Kidney (tissue), 14 donors: ENCODE measurements around the gene GUCY2C. TPM values are rescaled to one million over a fixed set of nuclear protein-coding genes. Genes with fewer than 3 reads are reported as not detected.

Source experiments
- DNase-seq, 5 donors: peaks; one replicate each; pipeline ENCODE4 v3.0.0-alpha.2; 2013 to 2020
- FAIRE-seq: peaks from 2 replicates; lab custom pipeline; 2012; peaks lifted over from hg19 to GRCh38; lab: Jason Lieb, UNC
- H3K27ac ChIP-seq, 2 donors: one replicate each; pipeline ENCODE4 v1.7.0; 2013; ENCODE audit warnings: low read depth in 2 of 2, low read length in 2 of 2, inconsistent platforms in 1 of 2
- H3K27me3 ChIP-seq: one replicate; pipeline ENCODE4 v1.7.1; 2013; ENCODE audit warnings: low read length, inconsistent platforms; ENCODE audit not compliant: control insufficient read depth, insufficient read depth
- H3K36me3 ChIP-seq, 3 donors: one replicate each; pipeline versions ENCODE4 v1.7.0 to v1.7.1; 2013; ENCODE audit warnings: low read length in 3 of 3, control low read depth in 1 of 3, inconsistent platforms in 1 of 3; ENCODE audit not compliant: insufficient read depth in 3 of 3, control insufficient read depth in 2 of 3
- H3K4me1 ChIP-seq, 3 donors: one replicate each; pipeline versions ENCODE4 v1.7.0 to v1.7.1; 2013; ENCODE audit warnings: low read length in 3 of 3, inconsistent platforms in 1 of 3, low read depth in 1 of 3; ENCODE audit not compliant: control insufficient read depth in 2 of 3, insufficient read depth in 2 of 3
- H3K4me3 ChIP-seq, 3 donors: one replicate each; pipeline versions ENCODE4 v1.7.0 to v1.8.1; 2013; ENCODE audit warnings: low read length in 3 of 3, control low read depth in 1 of 3, inconsistent platforms in 1 of 3
- H3K9ac ChIP-seq, 3 donors: one replicate each; pipeline versions ENCODE4 v1.7.0 to v1.7.1; 2013; ENCODE audit warnings: low read length in 3 of 3, control low read depth in 1 of 3, inconsistent platforms in 1 of 3
- H3K9me3 ChIP-seq, 3 donors: one replicate each; pipeline versions ENCODE4 v1.7.0 to v1.7.1; 2013; ENCODE audit warnings: low read length in 3 of 3, control low read depth in 1 of 3, inconsistent platforms in 1 of 3; ENCODE audit not compliant: control insufficient read depth in 2 of 3, insufficient read depth in 1 of 3
- CTCF ChIP-seq: IDR thresholded peaks from 3 replicates; pipeline ENCODE4 v1.5.1; 2012; ENCODE audit warnings: mild to moderate bottlenecking, moderate library complexity, borderline replicate concordance; ENCODE audit not compliant: insufficient read depth; ENCODE audit errors: extremely low read depth
- intact Hi-C: fragments of 100-400 bp; cut with DNase I; formaldehyde crosslinking; loops from one replicate; pipeline ENCODE4 v1.11.1; 2022
- polyA plus RNA-seq: library from polyadenylated mRNA; stranded (reverse); fragments of 350-450 nt; fragmentation: Illumina TruSeq; extraction: RNeasy Lipid Tissue Mini Kit (QIAGEN cat#74804); gene quantifications from one replicate; pipeline ENCODE4 v1.2.3, GENCODE V29; 2014; ENCODE audit warnings: low read depth, low replicate concordance; ENCODE audit not compliant: insufficient read depth
- total RNA-seq: library from RNA; stranded (reverse); fragmentation: NEBNext Ultra II Directional; extraction: Animal tissue kit (Norgen Biotek cat#: 25700); gene quantifications from one replicate; pipeline ENCODE4 v1.2.1, GENCODE V29; 2021
- donor health status: control.
- donor health status: control.
- donor health status: control.
- donor health status: control.
- donor health status: control.
- donor health status: DM: yes; HTN: yes; CAD: no.
- donor health status: Normal renal cell carcinoma (clear cell type).

GUCY2C gene
- total and polyA plus RNA-seq, 2 donors from 2014 or later: not detected

- no peak for TF ChIP-seq CTCF
- Histone ChIP-seq H3K9me3 (no peaks in the 10 kb centered on the region), H3K27ac (no peak overlapping the region), H3K4me3 (no peak overlapping the region), H3K4me1 (no peaks in the 10 kb centered on the region), H3K9ac (no peak overlapping the region), H3K27me3 (no peaks in the 10 kb centered on the region), H3K36me3 (no peaks in the 10 kb centered on the region)
- DNase-seq: no peak
- no peak for FAIRE-seq
- intact Hi-C loops: no loop called here
These were observed 2.2 kb downstream of the GUCY2C start for GRCh38 chr12:14694145-14694714.

- no peaks in the 10 kb centered on the region for H3K4me1 ChIP-seq
- no peaks in the 10 kb centered on the region for H3K27me3 ChIP-seq
- FAIRE-seq: no peak
- TF ChIP-seq CTCF: no peak
- no peak overlapping the region for H3K4me3 ChIP-seq
- intact Hi-C loops: no loop called here
- H3K27ac ChIP-seq: no peak overlapping the region
- no peaks in the 10 kb centered on the region for H3K9me3 ChIP-seq
- H3K9ac ChIP-seq: no peak overlapping the region
- no peak for DNase-seq
- no peaks in the 10 kb centered on the region for H3K36me3 ChIP-seq
These were observed 3.3 kb downstream of the GUCY2C start for GRCh38 chr12:14693116-14693515.

GRCh38 chr12:14691560-14691959 lies 4.8 kb downstream of the GUCY2C start:
- no peak overlapping the region for H3K4me3 ChIP-seq
- H3K4me1 ChIP-seq: no peaks in the 10 kb centered on the region
- intact Hi-C loops: no loop called here
- H3K36me3 ChIP-seq: no peaks in the 10 kb centered on the region
- FAIRE-seq (no peak), DNase-seq (peak in 1 of 5 donors; percentile 34)
- H3K27ac ChIP-seq: no peak overlapping the region
- no peak overlapping the region for H3K9ac ChIP-seq
- H3K9me3 ChIP-seq: no peaks in the 10 kb centered on the region
- no peak for TF ChIP-seq CTCF
- H3K27me3 ChIP-seq: no peaks in the 10 kb centered on the region

GRCh38 chr12:14689996-14690395 lies 6.4 kb downstream of the GUCY2C start:
- FAIRE-seq (no peak), DNase-seq (no peak)
- no peak for TF ChIP-seq CTCF
- intact Hi-C loops: no loop called here
- no peak overlapping the region for H3K9ac ChIP-seq
- no peaks in the 10 kb centered on the region for H3K9me3 ChIP-seq
- H3K27ac ChIP-seq: no peak overlapping the region
- no peaks in the 10 kb centered on the region for H3K4me1 ChIP-seq
- H3K36me3 ChIP-seq: no peaks in the 10 kb centered on the region
- no peaks in the 10 kb centered on the region for H3K27me3 ChIP-seq
- no peak overlapping the region for H3K4me3 ChIP-seq
